ENCODE results near the gene UBE2N. TPM values are rescaled to one million over a fixed set of nuclear protein-coding genes. Genes with fewer than 3 reads are reported as not detected.

Gene UBE2N
- total RNA-seq, 1 donor from 2014 or later = 116 TPM

DNA sequence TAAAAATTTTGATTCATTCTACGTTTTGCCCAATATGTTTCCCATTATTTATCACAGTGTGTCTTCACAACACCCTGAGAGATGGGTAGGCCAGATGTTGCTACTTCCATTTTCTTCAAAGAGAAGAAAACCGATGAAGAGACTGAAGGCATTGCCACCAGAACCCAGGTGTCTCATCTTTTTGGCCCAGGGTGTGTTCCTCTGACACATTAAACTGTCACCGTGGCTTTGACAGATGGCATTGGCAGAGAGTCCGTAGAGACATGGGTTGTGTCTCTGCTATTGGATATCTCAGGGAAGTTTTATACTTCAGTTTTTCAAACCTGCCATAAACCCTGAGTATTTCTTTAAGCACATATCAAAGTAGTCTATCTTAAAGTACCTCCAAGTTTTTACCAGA is 75.3 kb downstream of the UBE2N start:
- Histone ChIP-seq H3K9ac (no peak overlapping the region), H3K4me2 (no peak overlapping the region), H3K27ac (no peak overlapping the region), H3F3A (ENCODE audit: low read depth) (no peaks in the 10 kb centered on the region), H3K27me3 (no peaks in the 10 kb centered on the region), H3K9me3 (ENCODE audit: low read depth) (no peaks in the 10 kb centered on the region), H3K4me1 (no peaks in the 10 kb centered on the region), H3K4me3 (no peak overlapping the region), H2AFZ (replicated peaks) (no peak overlapping the region), H3K79me2 (ENCODE audit: low read depth) (no peaks in the 10 kb centered on the region), H3K36me3 (no peaks in the 10 kb centered on the region), H4K20me1 (ENCODE audit: low read depth) (no peaks in the 10 kb centered on the region)
- Mint-ChIP-seq H3K9me3 (no peaks in the 10 kb centered on the region), H3K4me1 (no peaks in the 10 kb centered on the region), H3K27ac (no peak overlapping the region), H3K27me3 (ENCODE audit: insufficient read depth, low read depth) (no peaks in the 10 kb centered on the region), H3K4me3 (no peak overlapping the region), H3K36me3 (no peaks in the 10 kb centered on the region)
- DNase-seq (ENCODE audit: low spot score) = no peak
- TF ChIP-seq, protein P1, sequence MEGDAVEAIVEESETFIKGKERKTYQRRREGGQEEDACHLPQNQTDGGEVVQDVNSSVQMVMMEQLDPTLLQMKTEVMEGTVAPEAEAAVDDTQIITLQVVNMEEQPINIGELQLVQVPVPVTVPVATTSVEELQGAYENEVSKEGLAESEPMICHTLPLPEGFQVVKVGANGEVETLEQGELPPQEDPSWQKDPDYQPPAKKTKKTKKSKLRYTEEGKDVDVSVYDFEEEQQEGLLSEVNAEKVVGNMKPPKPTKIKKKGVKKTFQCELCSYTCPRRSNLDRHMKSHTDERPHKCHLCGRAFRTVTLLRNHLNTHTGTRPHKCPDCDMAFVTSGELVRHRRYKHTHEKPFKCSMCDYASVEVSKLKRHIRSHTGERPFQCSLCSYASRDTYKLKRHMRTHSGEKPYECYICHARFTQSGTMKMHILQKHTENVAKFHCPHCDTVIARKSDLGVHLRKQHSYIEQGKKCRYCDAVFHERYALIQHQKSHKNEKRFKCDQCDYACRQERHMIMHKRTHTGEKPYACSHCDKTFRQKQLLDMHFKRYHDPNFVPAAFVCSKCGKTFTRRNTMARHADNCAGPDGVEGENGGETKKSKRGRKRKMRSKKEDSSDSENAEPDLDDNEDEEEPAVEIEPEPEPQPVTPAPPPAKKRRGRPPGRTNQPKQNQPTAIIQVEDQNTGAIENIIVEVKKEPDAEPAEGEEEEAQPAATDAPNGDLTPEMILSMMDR (IDR thresholded peaks at IDR 0.05) = no peak

DNA sequence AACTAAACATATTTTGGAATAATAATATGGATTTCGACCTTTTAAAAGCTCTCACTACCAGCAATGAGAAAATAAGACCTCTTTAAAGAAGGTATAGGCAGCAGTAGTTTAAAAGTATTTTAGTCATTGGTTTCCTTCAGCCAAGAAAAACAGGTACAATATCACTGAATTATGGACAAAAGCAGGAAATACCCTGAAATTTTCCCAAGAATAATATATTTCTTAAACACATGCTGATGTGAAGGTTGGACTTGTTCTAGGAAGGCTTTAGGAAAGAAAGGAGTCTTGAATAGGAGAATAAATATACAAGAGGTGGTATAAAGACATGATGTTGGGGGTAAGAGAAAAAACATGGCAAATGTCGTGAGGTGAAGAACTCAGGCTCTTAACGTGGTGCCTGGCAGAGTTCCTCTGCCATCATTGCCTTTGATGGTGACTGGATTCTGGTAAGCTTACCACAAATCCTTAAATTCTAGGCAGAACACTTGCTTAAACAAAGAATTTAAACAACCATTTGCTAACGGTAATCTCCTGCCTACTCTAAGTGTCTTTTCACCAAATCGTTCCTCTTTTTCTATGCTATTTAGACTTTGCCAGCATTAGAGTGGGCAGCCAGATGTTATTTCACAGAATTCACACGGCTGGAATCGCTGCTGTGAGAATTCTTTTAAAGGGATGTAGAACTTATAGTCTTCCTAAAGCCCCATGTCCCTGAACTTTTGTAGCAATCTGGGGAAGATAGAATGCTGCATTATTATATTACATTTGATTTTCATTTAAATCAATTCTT is 75.9 kb downstream of the UBE2N start:
- Histone ChIP-seq H3K9ac (no peak overlapping the region), H3K9me3 (ENCODE audit: low read depth) (no peaks in the 10 kb centered on the region), H2AFZ (replicated peaks) (no peak overlapping the region), H3K36me3 (no peaks in the 10 kb centered on the region), H3K79me2 (ENCODE audit: low read depth) (no peaks in the 10 kb centered on the region), H3K27ac (no peak overlapping the region), H3K4me2 (no peak overlapping the region), H3K4me3 (no peak overlapping the region), H3K4me1 (no peaks in the 10 kb centered on the region), H4K20me1 (ENCODE audit: low read depth) (no peaks in the 10 kb centered on the region), H3F3A (ENCODE audit: low read depth) (no peaks in the 10 kb centered on the region), H3K27me3 (no peaks in the 10 kb centered on the region)
- H3K36me3 Mint-ChIP-seq = no peaks in the 10 kb centered on the region
- no peak for DNase-seq (ENCODE audit: low spot score)
- no peaks in the 10 kb centered on the region for H3K27me3 Mint-ChIP-seq (ENCODE audit: insufficient read depth, low read depth)
- TF ChIP-seq, protein P1 (IDR thresholded peaks at IDR 0.05) = no peak
- TF ChIP-seq EZH2phosphoT487 (IDR thresholded peaks at IDR 0.05) (no peak), EZH2 (IDR thresholded peaks at IDR 0.05) (no peak)
- no peaks in the 10 kb centered on the region for H3K9me3 Mint-ChIP-seq
- H3K4me3 Mint-ChIP-seq = no peak overlapping the region
- no peak overlapping the region for H3K27ac Mint-ChIP-seq
- H3K4me1 Mint-ChIP-seq = no peaks in the 10 kb centered on the region

DNA sequence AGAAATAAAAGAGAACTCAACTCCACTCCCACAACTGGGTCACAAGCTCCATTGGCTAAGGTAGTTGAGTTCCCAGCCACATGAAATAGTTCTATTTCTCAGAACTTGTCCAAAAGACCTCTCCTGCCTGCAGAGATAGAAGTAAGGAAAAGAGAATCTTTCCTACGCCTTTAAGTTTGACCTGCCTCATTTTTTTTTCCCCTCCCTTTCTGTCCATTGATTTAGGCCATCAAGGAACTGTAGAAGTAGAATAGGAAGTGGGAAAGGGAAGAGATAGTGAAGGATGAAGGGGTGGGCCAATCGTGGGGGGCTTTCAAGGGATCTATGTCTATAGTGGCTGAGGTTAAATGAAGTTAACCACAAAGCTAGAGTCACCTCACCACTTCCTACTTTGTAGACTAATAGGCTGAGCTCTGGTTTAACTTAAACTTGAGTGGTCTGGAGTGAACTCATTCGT is 77.9 kb downstream of the UBE2N start:
- Mint-ChIP-seq H3K36me3 (no peaks in the 10 kb centered on the region), H3K4me1 (no peaks in the 10 kb centered on the region), H3K4me3 (no peak overlapping the region), H3K9me3 (no peaks in the 10 kb centered on the region), H3K27me3 (ENCODE audit: insufficient read depth, low read depth) (no peaks in the 10 kb centered on the region), H3K27ac (no peak overlapping the region)
- TF ChIP-seq, protein P1 (IDR thresholded peaks at IDR 0.05) = no peak
- TF ChIP-seq EZH2phosphoT487 (IDR thresholded peaks at IDR 0.05) = no peak
- no peak for TF ChIP-seq EZH2 (IDR thresholded peaks at IDR 0.05)
- no peak overlapping the region for H3K9ac ChIP-seq
- H3K9me3 ChIP-seq (ENCODE audit: low read depth) = no peaks in the 10 kb centered on the region
- no peak overlapping the region for H2AFZ ChIP-seq (replicated peaks)
- DNase-seq (ENCODE audit: low spot score) = no peak
- H3K79me2 ChIP-seq (ENCODE audit: low read depth) = no peaks in the 10 kb centered on the region
- no peaks in the 10 kb centered on the region for H3K36me3 ChIP-seq
- H3K4me3 ChIP-seq = no peak overlapping the region
- no peaks in the 10 kb centered on the region for H3K27me3 ChIP-seq
- no peaks in the 10 kb centered on the region for H3F3A ChIP-seq (ENCODE audit: low read depth)
- no peaks in the 10 kb centered on the region for H4K20me1 ChIP-seq (ENCODE audit: low read depth)
- H3K4me2 ChIP-seq = no peak overlapping the region
- no peak overlapping the region for H3K27ac ChIP-seq
- H3K4me1 ChIP-seq = no peaks in the 10 kb centered on the region
